T-helper 2 cell treated with Interferon-gamma antibody and Interleukin-4, amounts not matched to agents 5 μg/mL and 100 μg/mL, for 36 hours (primary cell): ENCODE results near the gene FAM210B.

Experiments used
- DNase-seq: peaks from one replicate; pipeline ENCODE4 v3.0.0; 2021; ENCODE audit warnings: low spot score
- H3K27ac Mint-ChIP-seq: one replicate; pipeline ENCODE4 v1.8.0; 2021; ENCODE audit warnings: mild to moderate bottlenecking, mixed read lengths
- H3K27me3 Mint-ChIP-seq: one replicate; pipeline ENCODE4 v1.8.0; 2021; ENCODE audit warnings: low read depth, mixed read lengths
- H3K36me3 Mint-ChIP-seq: one replicate; pipeline ENCODE4 v1.8.0; 2021; ENCODE audit warnings: low read depth, mixed read lengths
- H3K4me1 Mint-ChIP-seq: one replicate; pipeline ENCODE4 v1.8.0; 2021; ENCODE audit warnings: low read depth, mixed read lengths
- H3K4me3 Mint-ChIP-seq: one replicate; pipeline ENCODE4 v1.8.0; 2022; ENCODE audit warnings: mild to moderate bottlenecking, moderate library complexity, mixed read lengths
- H3K9me3 Mint-ChIP-seq: one replicate; pipeline ENCODE4 v1.8.0; 2021; ENCODE audit warnings: mixed read lengths

FAM210B gene

DNA sequence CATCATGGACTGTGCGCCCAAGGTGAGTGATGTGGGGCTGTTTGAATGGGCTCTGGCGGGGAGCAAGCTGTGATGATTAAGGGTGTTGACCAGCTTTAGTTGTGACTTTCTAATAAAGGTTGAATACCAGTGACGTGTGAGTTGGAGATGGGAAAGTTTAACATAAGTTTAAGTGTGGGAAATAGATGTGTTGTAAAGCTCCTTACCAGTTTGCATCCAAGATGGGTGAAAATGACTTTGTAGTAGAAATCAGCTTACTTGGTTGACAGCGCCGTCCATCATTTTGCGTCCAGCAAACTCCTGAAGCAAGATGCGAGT lies 53.7 kb downstream of the FAM210B start:
- peaks cover 39% of the 10 kb centered on the region for H3K36me3 Mint-ChIP-seq
- H3K4me3 Mint-ChIP-seq: peak overlapping the region; percentile 81
- H3K27me3 Mint-ChIP-seq: no peaks in the 10 kb centered on the region
- peaks cover 29% of the 10 kb centered on the region for H3K4me1 Mint-ChIP-seq
- no peak for DNase-seq
- H3K9me3 Mint-ChIP-seq: peaks cover 11% of the 10 kb centered on the region
- H3K27ac Mint-ChIP-seq: peak overlapping the region; percentile 86

- Mint-ChIP-seq H3K36me3 (peaks cover 37% of the 10 kb centered on the region), H3K9me3 (peaks cover 11% of the 10 kb centered on the region), H3K27me3 (no peaks in the 10 kb centered on the region), H3K4me3 (peak overlapping the region; percentile 81), H3K27ac (peak overlapping the region; percentile 52), H3K4me1 (peaks cover 33% of the 10 kb centered on the region)
- no peak for DNase-seq
Measured at GRCh38 chr20:56412949-56413348, 54.2 kb downstream of the FAM210B start.

DNA sequence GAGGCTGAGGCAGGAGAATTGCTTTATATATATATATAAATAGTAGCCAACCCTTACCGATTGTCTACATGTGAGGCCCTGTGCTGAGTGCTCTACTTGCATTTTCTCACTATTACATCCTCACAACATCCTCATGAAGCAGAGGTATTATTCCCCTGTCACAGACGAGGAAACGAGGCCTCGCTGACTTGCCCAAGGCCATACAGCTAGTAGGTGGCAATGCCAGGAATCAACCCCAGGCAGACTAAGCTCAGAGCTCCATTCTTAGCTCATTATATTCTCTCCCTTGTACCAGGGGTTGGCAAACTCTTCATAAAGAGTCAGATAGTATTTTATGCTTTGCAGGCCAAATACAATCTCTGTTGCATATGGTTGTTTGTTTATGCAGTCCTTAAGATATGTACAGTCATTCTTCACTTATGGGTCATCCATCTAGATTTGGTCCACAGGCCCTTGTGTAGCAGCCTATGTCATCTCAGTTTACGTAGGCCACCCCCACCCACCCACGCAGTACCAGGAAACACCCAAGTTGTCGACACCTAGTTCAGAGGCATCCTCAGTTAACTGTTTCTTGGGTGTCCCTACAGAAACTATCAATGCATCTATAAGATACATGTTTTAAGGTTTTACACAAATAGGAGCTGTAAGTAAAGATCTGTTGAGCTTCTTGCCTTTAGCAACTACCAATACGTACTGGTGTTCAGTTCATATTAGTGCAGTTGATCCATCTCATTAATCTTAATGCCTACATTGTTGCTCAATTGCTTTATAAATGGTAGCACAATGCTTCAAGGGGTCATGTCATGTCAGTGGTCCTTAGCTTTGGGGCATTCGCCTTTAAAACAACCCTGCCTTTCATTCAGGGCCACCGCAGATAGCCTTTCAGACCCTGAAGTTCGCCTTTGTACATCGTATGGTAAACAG lies 56.3 kb downstream of the FAM210B start:
- peak; percentile 71 for DNase-seq
- Mint-ChIP-seq H3K9me3 (peaks cover 11% of the 10 kb centered on the region), H3K4me1 (peaks cover 43% of the 10 kb centered on the region), H3K36me3 (peaks cover 31% of the 10 kb centered on the region), H3K4me3 (peak overlapping the region; percentile 50), H3K27me3 (no peaks in the 10 kb centered on the region), H3K27ac (peak overlapping the region; percentile 58)

DNA sequence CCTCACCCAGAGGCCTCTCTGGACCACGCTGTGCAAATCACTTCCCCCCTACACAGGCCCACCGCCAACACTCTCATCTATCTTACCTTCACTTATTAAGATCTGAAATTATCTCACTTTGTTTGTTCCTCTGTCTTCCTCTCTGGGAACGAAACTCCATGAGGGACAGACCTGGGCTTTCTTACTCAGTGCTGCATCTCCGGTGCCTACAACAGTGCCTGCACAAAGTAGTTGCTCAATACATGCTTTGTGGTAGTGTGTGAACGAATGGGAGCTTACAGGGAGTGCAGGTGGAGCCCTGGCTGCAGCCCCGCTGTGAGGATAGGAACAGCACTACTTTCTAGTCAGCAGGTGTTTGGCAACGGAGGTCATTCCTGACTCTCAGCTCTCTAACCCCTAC lies 58.6 kb downstream of the FAM210B start:
- Mint-ChIP-seq H3K27ac (peak overlapping the region; percentile 3), H3K4me3 (no peak overlapping the region), H3K27me3 (no peaks in the 10 kb centered on the region), H3K9me3 (peaks cover 9% of the 10 kb centered on the region), H3K36me3 (peaks cover 25% of the 10 kb centered on the region), H3K4me1 (peaks cover 46% of the 10 kb centered on the region)
- no peak for DNase-seq

DNA sequence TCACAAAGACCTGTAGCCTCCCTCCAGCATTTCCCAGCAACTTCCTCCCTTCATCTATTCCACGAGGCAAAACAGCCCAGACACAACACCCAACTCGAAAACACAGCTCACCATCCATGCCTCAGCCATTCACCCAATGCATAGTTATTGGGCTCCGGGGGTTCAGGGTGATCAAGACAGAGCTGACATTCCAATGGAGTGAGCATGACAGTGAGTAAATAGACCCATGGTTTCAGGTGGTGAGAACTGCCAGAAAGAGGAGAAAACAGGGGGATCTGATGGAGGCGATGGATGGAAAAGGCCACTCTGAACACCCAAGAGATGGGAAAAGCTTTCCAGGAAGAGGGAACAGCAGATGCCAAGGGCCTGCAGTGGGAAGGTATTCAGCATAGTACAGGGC lies 59.1 kb downstream of the FAM210B start:
- peaks cover 48% of the 10 kb centered on the region for H3K4me1 Mint-ChIP-seq
- no peak for DNase-seq
- peak overlapping the region; percentile 49 for H3K4me3 Mint-ChIP-seq
- no peaks in the 10 kb centered on the region for H3K27me3 Mint-ChIP-seq
- H3K9me3 Mint-ChIP-seq: peaks cover 4% of the 10 kb centered on the region
- peaks cover 20% of the 10 kb centered on the region for H3K36me3 Mint-ChIP-seq
- peak overlapping the region; percentile 65 for H3K27ac Mint-ChIP-seq
